ENCODE results near the gene PRMT9.

DNA sequence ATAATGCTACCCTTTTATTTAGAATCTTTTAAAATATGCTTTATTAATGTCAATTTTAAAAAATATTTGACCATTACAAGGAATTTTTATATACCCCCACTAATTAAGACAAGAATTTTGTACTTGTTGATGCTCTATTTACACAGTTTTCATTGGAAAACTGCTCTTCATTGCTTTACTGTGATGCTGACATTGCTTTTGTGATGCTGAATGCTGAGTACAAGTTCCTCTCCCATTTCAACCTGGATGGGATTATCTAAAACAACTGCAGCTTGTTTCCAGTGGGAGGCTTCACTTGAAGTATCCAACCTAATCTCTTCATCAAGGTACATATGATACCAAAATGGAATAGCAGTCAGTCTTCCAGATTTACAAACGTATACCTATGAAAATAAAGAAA is 45.6 kb downstream of the PRMT9 start:
- TF ChIP-seq CTCF (IDR thresholded peaks at IDR 0.05): no peak
- no peak for TF ChIP-seq POLR2A (IDR thresholded peaks at IDR 0.05)
- TF ChIP-seq EP300 (IDR thresholded peaks at IDR 0.05): no peak
